NCI-H2029 (cell line): ENCODE data around the gene CNEP1R1.

Experiments used
- DNase-seq: peaks from one replicate; lab custom pipeline; 2025; lab: John Stamatoyannopoulos, UW

Gene CNEP1R1

GRCh38 chr16:50017553-50017952 is 7.5 kb upstream of the CNEP1R1 start:
- no peak for DNase-seq

- no peak for DNase-seq
Observed at GRCh38 chr16:50021544-50021943, 3.5 kb upstream of the CNEP1R1 start.

- no peak for DNase-seq
Observed at GRCh38 chr16:50023641-50024040, 1.4 kb upstream of the CNEP1R1 start.

GRCh38 chr16:50024207-50024606 is 818 bp upstream of the CNEP1R1 start:
- no peak for DNase-seq

- DNase-seq: no peak
Observed at GRCh38 chr16:50025537-50025931, 509 bp downstream of the CNEP1R1 start.

GRCh38 chr16:50027829-50028228 is 2.8 kb downstream of the CNEP1R1 start:
- DNase-seq: no peak

GRCh38 chr16:50035468-50035992 is 10.5 kb downstream of the CNEP1R1 start:
- no peak for DNase-seq

GRCh38 chr16:50036426-50036825 is 11.4 kb downstream of the CNEP1R1 start:
- DNase-seq: peak; percentile 45

GRCh38 chr16:50037662-50038220 is 12.7 kb downstream of the CNEP1R1 start:
- no peak for DNase-seq

GRCh38 chr16:50038286-50038685 is 13.3 kb downstream of the CNEP1R1 start:
- no peak for DNase-seq

- no peak for DNase-seq
Observed at GRCh38 chr16:50038756-50039529, 13.9 kb downstream of the CNEP1R1 start.

- no peak for DNase-seq
Observed at GRCh38 chr16:50040018-50040417, 15.0 kb downstream of the CNEP1R1 start.

- no peak for DNase-seq
Observed at GRCh38 chr16:50040710-50041109, 15.7 kb downstream of the CNEP1R1 start.

GRCh38 chr16:50043358-50043757 is 18.3 kb downstream of the CNEP1R1 start:
- no peak for DNase-seq

- no peak for DNase-seq
Observed at GRCh38 chr16:50045412-50045811, 20.4 kb downstream of the CNEP1R1 start.

- DNase-seq: no peak
Observed at GRCh38 chr16:50046853-50047252, 21.8 kb downstream of the CNEP1R1 start.

- DNase-seq: no peak
Observed at GRCh38 chr16:50047864-50048263, 22.8 kb downstream of the CNEP1R1 start.

- DNase-seq: no peak
Observed at GRCh38 chr16:50050802-50051201, 25.8 kb downstream of the CNEP1R1 start.

- DNase-seq: no peak
Observed at GRCh38 chr16:50056226-50056625, 31.2 kb downstream of the CNEP1R1 start.

- DNase-seq: no peak
Observed at GRCh38 chr16:50058091-50058771, 33.2 kb downstream of the CNEP1R1 start.

- DNase-seq: no peak
Observed at GRCh38 chr16:50059111-50059510, 34.1 kb downstream of the CNEP1R1 start.

- DNase-seq: no peak
Observed at GRCh38 chr16:50059669-50060068, 34.6 kb downstream of the CNEP1R1 start.

GRCh38 chr16:50061326-50061725 is 36.3 kb downstream of the CNEP1R1 start:
- DNase-seq: no peak
